NCI-H1105 treated with DMSO at 0.1 percent for 48 hours (cell line): ENCODE measurements around the gene HTR3C.

Experiments used
- DNase-seq: peaks from one replicate; lab custom pipeline; 2025; lab: John Stamatoyannopoulos, UW

The HTR3C gene

GRCh38 chr3:184092199-184092598 lies 39.4 kb downstream of the HTR3C start:
- no peak for DNase-seq

GRCh38 chr3:184096811-184097383 lies 44.0 kb downstream of the HTR3C start, which contains the start of gene HTR3E:
HTR3E (plus strand) TSS chr3:184097064; CDS start chr3:184097530, 466 bp downstream.
- DNase-seq: no peak

- no peak for DNase-seq
These were observed 44.7 kb downstream of the HTR3C start for GRCh38 chr3:184097556-184097955.

- no peak for DNase-seq
These were observed 47.2 kb downstream of the HTR3C start for GRCh38 chr3:184099806-184100686.
